WTC11 (cell line): ENCODE data around the gene INPPL1. TPM values are rescaled to one million over a fixed set of nuclear protein-coding genes. Genes with fewer than 3 reads are reported as not detected.

Experiments used
- ATAC-seq: fragments of 200-7000 bp; cut with Tn5 transposase; 2 replicates; pipeline ENCODE4 v1.10.0; 2021; ENCODE audit warnings: mild to moderate bottlenecking, moderate library complexity
- CTCF ChIA-PET: fragments of 300-600 bp; sonication (Branson Sonifier 250); formaldehyde crosslinking; loops from one replicate; lab custom pipeline; 2021; ENCODE audit warnings: antibody characterized with exemption; lab: Charles Lee
- POLR2A ChIA-PET: fragments of 350-600 bp; sonication (Branson Sonifier 250); formaldehyde crosslinking; loops from one replicate; lab custom pipeline; 2021; ENCODE audit warnings: antibody characterized with exemption; lab: Charles Lee
- DNase-seq: peaks from one replicate; pipeline ENCODE4 v3.0.0; 2021; ENCODE audit warnings: low spot score
- H3K27ac Mint-ChIP-seq: 2 replicates; pipeline ENCODE4 v1.8.0; 2021; ENCODE audit warnings: mixed read lengths
- H3K27me3 Mint-ChIP-seq: 2 replicates; pipeline ENCODE4 v1.8.0; 2021; ENCODE audit warnings: low read depth, mild to moderate bottlenecking, moderate library complexity, mixed read lengths
- H3K36me3 Mint-ChIP-seq: 2 replicates; pipeline ENCODE4 v1.8.0; 2021; ENCODE audit warnings: mixed read lengths
- H3K4me1 Mint-ChIP-seq: 2 replicates; pipeline ENCODE4 v1.8.0; 2022; ENCODE audit warnings: mixed read lengths
- H3K4me3 Mint-ChIP-seq: 2 replicates; pipeline ENCODE4 v1.8.0; 2021; ENCODE audit warnings: mild to moderate bottlenecking, moderate library complexity, mixed read lengths
- H3K9me3 Mint-ChIP-seq: 2 replicates; pipeline ENCODE4 v1.8.0; 2021; ENCODE audit warnings: mixed read lengths
- E2F1 ChIP-seq: sonication (generic); formaldehyde crosslinking; IDR thresholded peaks from 2 replicates; pipeline ENCODE4 v1.8.0; 2022; ENCODE audit warnings: mild to moderate bottlenecking, missing genetic modification reagents
- E2F5 ChIP-seq: sonication (generic); formaldehyde crosslinking; IDR thresholded peaks from 2 replicates; pipeline ENCODE4 v1.8.1; 2022; ENCODE audit warnings: mild to moderate bottlenecking, moderate library complexity, missing genetic modification reagents
- GRHL2 ChIP-seq: fragments of 250-450 bp; sonication (Bioruptor Pico); IDR thresholded peaks from 2 replicates; pipeline ENCODE4 v1.8.0; 2022; ENCODE audit warnings: mild to moderate bottlenecking, moderate library complexity; ENCODE audit not compliant: insufficient replicate concordance, severe bottlenecking
- GTF2I ChIP-seq: fragments of 250-450 bp; sonication (Bioruptor Pico); conservative IDR thresholded peaks from 2 replicates; pipeline ENCODE4 v1.4.0; 2021; ENCODE audit warnings: mild to moderate bottlenecking
- IRF2 ChIP-seq: sonication (generic); formaldehyde crosslinking; IDR thresholded peaks from 2 replicates; pipeline ENCODE4 v1.8.0; 2022; ENCODE audit warnings: low read depth, missing genetic modification reagents, borderline replicate concordance
- NFE2L1 ChIP-seq: sonication (generic); formaldehyde crosslinking; IDR thresholded peaks from 2 replicates; pipeline ENCODE4 v1.8.1; 2023; ENCODE audit warnings: missing genetic modification reagents
- NFYB ChIP-seq: sonication (generic); formaldehyde crosslinking; conservative IDR thresholded peaks from 2 replicates; pipeline ENCODE4 v1.8.0; 2022; ENCODE audit warnings: low read depth, missing genetic modification reagents
- PRDM15 ChIP-seq: sonication (generic); formaldehyde crosslinking; IDR thresholded peaks from 2 replicates; pipeline ENCODE4 v1.8.0; 2022; ENCODE audit warnings: missing genetic modification reagents
- RELA ChIP-seq: sonication (generic); formaldehyde crosslinking; IDR thresholded peaks from 2 replicates; pipeline ENCODE4 v1.8.1; 2022; ENCODE audit warnings: missing genetic modification reagents, mild to moderate bottlenecking, borderline replicate concordance
- TEAD1 ChIP-seq: sonication (generic); formaldehyde crosslinking; IDR thresholded peaks from 2 replicates; pipeline ENCODE4 v1.8.0; 2022; ENCODE audit warnings: mild to moderate bottlenecking, missing genetic modification reagents
- ZBTB21 ChIP-seq: sonication (generic); formaldehyde crosslinking; IDR thresholded peaks from 2 replicates; pipeline ENCODE4 v1.8.1; 2023; ENCODE audit warnings: mild to moderate bottlenecking, missing genetic modification reagents, borderline replicate concordance
- ZNF317 ChIP-seq: sonication (generic); formaldehyde crosslinking; IDR thresholded peaks from 2 replicates; pipeline ENCODE4 v1.8.1; 2023; ENCODE audit warnings: low read depth, mild to moderate bottlenecking, moderate library complexity, missing genetic modification reagents, borderline replicate concordance
- ZNF423 ChIP-seq: fragments of 250-450 bp; sonication (Bioruptor Pico); IDR thresholded peaks from 2 replicates; pipeline ENCODE4 v2.1.2; 2022; ENCODE audit warnings: mild to moderate bottlenecking, moderate library complexity
- ZNF671 ChIP-seq: fragments of 250-450 bp; sonication (Bioruptor Pico); IDR thresholded peaks from 2 replicates; pipeline ENCODE4 v1.8.0; 2021; ENCODE audit warnings: mild to moderate bottlenecking
- total RNA-seq: library from RNA; stranded (reverse); gene quantifications from 3 replicates; pipeline ENCODE4 v1.2.3, GENCODE V29; 2021
- TF ChIP-seq, protein P1 (sequence below): sonication (generic); formaldehyde crosslinking; conservative IDR thresholded peaks from 2 replicates; pipeline ENCODE4 v1.8.1; 2023; ENCODE audit warnings: mild to moderate bottlenecking, low read depth, missing genetic modification reagents, moderate library complexity
- TF ChIP-seq, protein P2 (sequence below): fragments of 250-450 bp; sonication (Bioruptor Pico); IDR thresholded peaks from 2 replicates; pipeline ENCODE4 v2.1.2; 2022; ENCODE audit warnings: mild to moderate bottlenecking, moderate library complexity
- TF ChIP-seq, protein P3 (sequence below): sonication (generic); formaldehyde crosslinking; IDR thresholded peaks from 2 replicates; pipeline ENCODE4 v1.8.0; 2022; ENCODE audit warnings: mild to moderate bottlenecking, missing genetic modification reagents
- TF ChIP-seq, protein P4 (sequence below): sonication (generic); formaldehyde crosslinking; IDR thresholded peaks from 2 replicates; pipeline ENCODE4 v1.8.0; 2022; ENCODE audit warnings: mild to moderate bottlenecking, missing genetic modification reagents

INPPL1 gene
- total RNA-seq, 1 experiment from 2014 or later: 136 TPM

DNA sequence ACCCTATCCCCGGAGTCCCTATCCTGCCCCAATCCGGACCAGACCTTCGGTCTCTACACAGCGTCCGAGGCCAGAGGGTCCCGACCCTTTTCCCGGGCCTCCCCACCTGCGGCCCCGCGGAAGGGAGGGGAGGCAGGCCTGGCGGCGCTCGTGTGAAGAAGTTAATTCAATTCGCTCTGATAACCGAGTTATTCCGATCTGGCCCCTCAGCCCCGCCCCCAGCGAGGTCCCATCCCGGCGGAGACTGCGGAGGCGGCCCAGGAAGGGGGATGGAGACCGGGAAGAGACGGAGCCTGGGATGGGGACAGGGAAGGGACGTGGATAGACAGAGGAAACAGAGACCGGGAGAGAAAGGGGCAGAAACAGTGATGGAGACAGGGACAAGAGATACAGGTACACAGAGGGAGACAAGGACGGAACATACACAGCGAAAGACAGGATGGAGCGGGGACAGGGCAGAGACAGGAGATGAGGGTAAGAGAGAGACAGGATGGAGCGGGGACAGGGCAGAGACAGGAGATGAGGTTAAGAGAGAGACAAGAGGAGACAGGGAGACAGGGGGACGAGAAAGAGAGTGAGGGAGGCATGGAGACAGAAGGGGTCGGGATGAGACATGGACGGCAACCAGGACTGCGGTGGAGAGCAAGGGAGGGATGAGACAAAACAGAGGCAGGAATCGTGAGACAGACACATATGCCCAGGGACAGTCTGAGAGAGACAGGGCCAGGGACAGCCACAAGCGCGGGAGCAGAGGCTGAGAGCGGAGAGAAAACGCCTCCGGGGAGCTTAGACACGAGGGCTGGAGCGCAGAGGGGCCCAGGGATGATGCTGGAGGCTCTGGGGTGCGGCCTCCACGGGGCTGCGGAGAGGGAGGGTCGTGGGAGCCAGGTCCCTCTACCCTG is 20.0 kb downstream of the INPPL1 start (continued):
- TF ChIP-seq, protein P1, sequence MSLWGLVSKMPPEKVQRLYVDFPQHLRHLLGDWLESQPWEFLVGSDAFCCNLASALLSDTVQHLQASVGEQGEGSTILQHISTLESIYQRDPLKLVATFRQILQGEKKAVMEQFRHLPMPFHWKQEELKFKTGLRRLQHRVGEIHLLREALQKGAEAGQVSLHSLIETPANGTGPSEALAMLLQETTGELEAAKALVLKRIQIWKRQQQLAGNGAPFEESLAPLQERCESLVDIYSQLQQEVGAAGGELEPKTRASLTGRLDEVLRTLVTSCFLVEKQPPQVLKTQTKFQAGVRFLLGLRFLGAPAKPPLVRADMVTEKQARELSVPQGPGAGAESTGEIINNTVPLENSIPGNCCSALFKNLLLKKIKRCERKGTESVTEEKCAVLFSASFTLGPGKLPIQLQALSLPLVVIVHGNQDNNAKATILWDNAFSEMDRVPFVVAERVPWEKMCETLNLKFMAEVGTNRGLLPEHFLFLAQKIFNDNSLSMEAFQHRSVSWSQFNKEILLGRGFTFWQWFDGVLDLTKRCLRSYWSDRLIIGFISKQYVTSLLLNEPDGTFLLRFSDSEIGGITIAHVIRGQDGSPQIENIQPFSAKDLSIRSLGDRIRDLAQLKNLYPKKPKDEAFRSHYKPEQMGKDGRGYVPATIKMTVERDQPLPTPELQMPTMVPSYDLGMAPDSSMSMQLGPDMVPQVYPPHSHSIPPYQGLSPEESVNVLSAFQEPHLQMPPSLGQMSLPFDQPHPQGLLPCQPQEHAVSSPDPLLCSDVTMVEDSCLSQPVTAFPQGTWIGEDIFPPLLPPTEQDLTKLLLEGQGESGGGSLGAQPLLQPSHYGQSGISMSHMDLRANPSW: no peak
- TF ChIP-seq GRHL2 (CRISPR knock-in tag): no peak
- TF ChIP-seq NFYB (CRISPR knock-in tag): no peak
- TF ChIP-seq, protein P2, sequence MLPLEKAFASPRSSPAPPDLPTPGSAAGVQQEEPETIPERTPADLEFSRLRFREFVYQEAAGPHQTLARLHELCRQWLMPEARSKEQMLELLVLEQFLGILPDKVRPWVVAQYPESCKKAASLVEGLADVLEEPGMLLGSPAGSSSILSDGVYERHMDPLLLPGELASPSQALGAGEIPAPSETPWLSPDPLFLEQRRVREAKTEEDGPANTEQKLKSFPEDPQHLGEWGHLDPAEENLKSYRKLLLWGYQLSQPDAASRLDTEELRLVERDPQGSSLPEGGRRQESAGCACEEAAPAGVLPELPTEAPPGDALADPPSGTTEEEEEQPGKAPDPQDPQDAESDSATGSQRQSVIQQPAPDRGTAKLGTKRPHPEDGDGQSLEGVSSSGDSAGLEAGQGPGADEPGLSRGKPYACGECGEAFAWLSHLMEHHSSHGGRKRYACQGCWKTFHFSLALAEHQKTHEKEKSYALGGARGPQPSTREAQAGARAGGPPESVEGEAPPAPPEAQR (CRISPR knock-in tag): no peak
- no peak for TF ChIP-seq ZNF423
- no peak for TF ChIP-seq NFE2L1
- no peak for TF ChIP-seq ZNF317 (CRISPR knock-in tag)

GRCh38 chr11:72245263-72245816 is 20.8 kb downstream of the INPPL1 start:
- DNase-seq: no peak
- Mint-ChIP-seq H3K9me3 (no peaks in the 10 kb centered on the region), H3K4me3 (no peak overlapping the region), H3K36me3 (no peaks in the 10 kb centered on the region), H3K4me1 (peaks cover 29% of the 10 kb centered on the region), H3K27ac (no peak overlapping the region), H3K27me3 (peaks cover 43% of the 10 kb centered on the region)
- TF ChIP-seq IRF2 (CRISPR knock-in tag) (no peak), E2F1 (no peak), GTF2I (CRISPR knock-in tag) (no peak), RELA (CRISPR knock-in tag) (no peak), E2F5 (CRISPR knock-in tag) (no peak), ZNF671 (CRISPR knock-in tag) (no peak), TEAD1 (CRISPR knock-in tag) (no peak), PRDM15 (no peak), ZBTB21 (CRISPR knock-in tag) (no peak)
- TF ChIP-seq, protein P3, sequence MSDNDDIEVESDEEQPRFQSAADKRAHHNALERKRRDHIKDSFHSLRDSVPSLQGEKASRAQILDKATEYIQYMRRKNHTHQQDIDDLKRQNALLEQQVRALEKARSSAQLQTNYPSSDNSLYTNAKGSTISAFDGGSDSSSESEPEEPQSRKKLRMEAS (CRISPR knock-in tag): no peak
- TF ChIP-seq, protein P4, sequence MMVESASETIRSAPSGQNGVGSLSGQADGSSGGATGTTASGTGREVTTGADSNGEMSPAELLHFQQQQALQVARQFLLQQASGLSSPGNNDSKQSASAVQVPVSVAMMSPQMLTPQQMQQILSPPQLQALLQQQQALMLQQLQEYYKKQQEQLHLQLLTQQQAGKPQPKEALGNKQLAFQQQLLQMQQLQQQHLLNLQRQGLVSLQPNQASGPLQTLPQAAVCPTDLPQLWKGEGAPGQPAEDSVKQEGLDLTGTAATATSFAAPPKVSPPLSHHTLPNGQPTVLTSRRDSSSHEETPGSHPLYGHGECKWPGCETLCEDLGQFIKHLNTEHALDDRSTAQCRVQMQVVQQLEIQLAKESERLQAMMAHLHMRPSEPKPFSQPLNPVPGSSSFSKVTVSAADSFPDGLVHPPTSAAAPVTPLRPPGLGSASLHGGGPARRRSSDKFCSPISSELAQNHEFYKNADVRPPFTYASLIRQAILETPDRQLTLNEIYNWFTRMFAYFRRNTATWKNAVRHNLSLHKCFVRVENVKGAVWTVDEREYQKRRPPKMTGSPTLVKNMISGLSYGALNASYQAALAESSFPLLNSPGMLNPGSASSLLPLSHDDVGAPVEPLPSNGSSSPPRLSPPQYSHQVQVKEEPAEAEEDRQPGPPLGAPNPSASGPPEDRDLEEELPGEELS (CRISPR knock-in tag): no peak
- ChIA-PET POLR2A (no interaction called here), CTCF (interaction anchor here (0.7 to 7.5 kb wide), 6 partner anchors 7 to 210 kb away, joined by 3 to 89 read pairs (median 11); partner anchors contain the start of gene CLPB)
- no peak for ATAC-seq
